Liver (tissue), 9 donors: ENCODE measurements around the gene METTL21A. TPM values are rescaled to one million over a fixed set of nuclear protein-coding genes. Genes with fewer than 3 reads are reported as not detected.

ENCODE experiments used
- DNase-seq: peaks from one replicate; pipeline ENCODE4 v3.0.0-alpha.2; 2017; ENCODE audit warnings: low spot score
- H3K27ac ChIP-seq, 2 donors: one replicate each; pipeline ENCODE4 v1.7.0; 2013; ENCODE audit warnings: inconsistent platforms in 2 of 2, low read length in 2 of 2, control low read depth in 1 of 2, low read depth in 1 of 2, mild to moderate bottlenecking in 1 of 2
- H3K27me3 ChIP-seq, 4 donors: one replicate each; pipeline versions ENCODE4 v1.6.1 to v1.7.0; 2013; ENCODE audit warnings: low read length in 3 of 4, inconsistent platforms in 1 of 4, mild to moderate bottlenecking in 1 of 4, moderate library complexity in 1 of 4; ENCODE audit not compliant: control insufficient read depth in 4 of 4, insufficient read depth in 4 of 4
- H3K36me3 ChIP-seq, 4 donors: one replicate each; pipeline versions ENCODE4 v1.6.1 to v1.7.0; 2013; ENCODE audit warnings: low read length in 3 of 4, mild to moderate bottlenecking in 3 of 4, low read depth in 1 of 4, moderate library complexity in 1 of 4; ENCODE audit not compliant: control insufficient read depth in 4 of 4, insufficient read depth in 3 of 4
- H3K4me1 ChIP-seq, 4 donors: one replicate each; pipeline versions ENCODE4 v1.6.1 to v1.7.0; 2013; ENCODE audit warnings: low read length in 3 of 4, mild to moderate bottlenecking in 3 of 4, moderate library complexity in 1 of 4; ENCODE audit not compliant: control insufficient read depth in 4 of 4, insufficient read depth in 4 of 4
- H3K4me3 ChIP-seq, 3 donors: one replicate each; pipeline versions ENCODE4 v1.6.1 to v1.7.0; 2013; ENCODE audit warnings: low read length in 3 of 3, control low read depth in 1 of 3, low read depth in 1 of 3, mild to moderate bottlenecking in 1 of 3
- H3K9ac ChIP-seq, 2 donors: one replicate each; pipeline ENCODE4 v1.7.0; 2013; ENCODE audit warnings: low read length in 2 of 2, mild to moderate bottlenecking in 2 of 2, moderate library complexity in 2 of 2, control low read depth in 1 of 2, low read depth in 1 of 2
- H3K9me3 ChIP-seq, 4 donors: one replicate each; pipeline versions ENCODE4 v1.6.1 to v1.7.0; 2013; ENCODE audit warnings: low read length in 3 of 4; ENCODE audit not compliant: control insufficient read depth in 4 of 4
- EGR1 ChIP-seq, 2 donors: IDR thresholded peaks; 2 replicates each; pipeline ENCODE4 v1.6.1; 2016 to 2018; ENCODE audit warnings: antibody characterized with exemption in 2 of 2, low read depth in 2 of 2
- FOXA2 ChIP-seq: IDR thresholded peaks from 2 replicates; pipeline ENCODE4 v1.6.1; 2016; ENCODE audit warnings: antibody characterized with exemption
- GABPA ChIP-seq, 2 donors: IDR thresholded peaks in 1 of 2; conservative IDR thresholded peaks in 1 of 2; 2 replicates each; pipeline ENCODE4 v1.6.1; 2016; ENCODE audit warnings: antibody characterized with exemption in 2 of 2, mild to moderate bottlenecking in 1 of 2, moderate library complexity in 1 of 2
- HNF4A ChIP-seq, 2 donors: conservative IDR thresholded peaks; 2 replicates each; pipeline ENCODE4 v1.6.1; 2016; ENCODE audit warnings: antibody characterized with exemption in 2 of 2, mild to moderate bottlenecking in 2 of 2
- HNF4G ChIP-seq: IDR thresholded peaks from 2 replicates; pipeline ENCODE4 v1.6.1; 2016; ENCODE audit warnings: antibody characterized with exemption
- JUND ChIP-seq, 2 donors: IDR thresholded peaks; 2 replicates each; pipeline ENCODE4 v1.6.1; 2016; ENCODE audit warnings: antibody characterized with exemption in 2 of 2
- NR2F2 ChIP-seq: IDR thresholded peaks from 2 replicates; pipeline ENCODE4 v1.6.1; 2016; ENCODE audit warnings: antibody characterized with exemption
- RAD21 ChIP-seq, 2 donors: IDR thresholded peaks; 2 replicates each; pipeline ENCODE4 v1.6.1; 2016; ENCODE audit warnings: antibody characterized with exemption in 2 of 2, mild to moderate bottlenecking in 2 of 2
- RXRA ChIP-seq, 2 donors: IDR thresholded peaks; 2 replicates each; pipeline ENCODE4 v1.6.1; 2017 to 2018; ENCODE audit warnings: antibody characterized with exemption in 2 of 2, mild to moderate bottlenecking in 1 of 2
- SP1 ChIP-seq: IDR thresholded peaks from 2 replicates; pipeline ENCODE4 v1.6.1; 2018; ENCODE audit warnings: antibody characterized with exemption, mild to moderate bottlenecking
- TAF1 ChIP-seq: conservative IDR thresholded peaks from 2 replicates; pipeline ENCODE4 v1.6.1; 2016; ENCODE audit warnings: antibody characterized with exemption, mild to moderate bottlenecking
- YY1 ChIP-seq: IDR thresholded peaks from 2 replicates; pipeline ENCODE4 v1.6.1; 2016; ENCODE audit warnings: antibody characterized with exemption, mild to moderate bottlenecking
- WGBS: extraction: QIAGEN DNeasy Blood & Tissue Kit; methylation state at CpG from one replicate; pipeline ENCODE4 v1.1.7; 2013; 5-methylcytosine and 5-hydroxymethylcytosine counted together
- polyA plus RNA-seq, 2 donors: library from polyadenylated mRNA; stranded (reverse) in 1 of 2; unstranded in 1 of 2; fragments of 200-250 nt in 1 of 2; fragments of >200 nt in 1 of 2; fragmentation: Nextera tagmentation in 1 of 2; extraction: Ambion mirVana in 1 of 2; gene quantifications; one replicate each; pipeline versions ENCODE4 v1.2.1 to v1.2.3, GENCODE V29; 2013 to 2015
- total RNA-seq, 2 donors: library from RNA; depleted of rRNA; stranded (reverse); fragments of >200 nt; gene quantifications; one replicate each; pipeline ENCODE4 v1.2.3, GENCODE V29; 2014
- TF ChIP-seq, protein P1 (sequence below): IDR thresholded peaks from 2 replicates; pipeline ENCODE4 v1.6.1; 2016; ENCODE audit warnings: antibody characterized with exemption
- TF ChIP-seq, protein P2 (sequence below): IDR thresholded peaks from 2 replicates; pipeline ENCODE4 v1.6.1; 2016; ENCODE audit warnings: antibody characterized with exemption
- donor health status: healthy.
- donor health status: healthy.
- donor health status: healthy.
- donor health status: healthy.
- donor health status: healthy.

Gene METTL21A
- total and polyA plus RNA-seq, 4 donors, result 10.0 to 27.4 (median 12.3) TPM

- TF ChIP-seq, protein P1, sequence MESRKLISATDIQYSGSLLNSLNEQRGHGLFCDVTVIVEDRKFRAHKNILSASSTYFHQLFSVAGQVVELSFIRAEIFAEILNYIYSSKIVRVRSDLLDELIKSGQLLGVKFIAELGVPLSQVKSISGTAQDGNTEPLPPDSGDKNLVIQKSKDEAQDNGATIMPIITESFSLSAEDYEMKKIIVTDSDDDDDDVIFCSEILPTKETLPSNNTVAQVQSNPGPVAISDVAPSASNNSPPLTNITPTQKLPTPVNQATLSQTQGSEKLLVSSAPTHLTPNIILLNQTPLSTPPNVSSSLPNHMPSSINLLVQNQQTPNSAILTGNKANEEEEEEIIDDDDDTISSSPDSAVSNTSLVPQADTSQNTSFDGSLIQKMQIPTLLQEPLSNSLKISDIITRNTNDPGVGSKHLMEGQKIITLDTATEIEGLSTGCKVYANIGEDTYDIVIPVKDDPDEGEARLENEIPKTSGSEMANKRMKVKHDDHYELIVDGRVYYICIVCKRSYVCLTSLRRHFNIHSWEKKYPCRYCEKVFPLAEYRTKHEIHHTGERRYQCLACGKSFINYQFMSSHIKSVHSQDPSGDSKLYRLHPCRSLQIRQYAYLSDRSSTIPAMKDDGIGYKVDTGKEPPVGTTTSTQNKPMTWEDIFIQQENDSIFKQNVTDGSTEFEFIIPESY, result no peak
- TF ChIP-seq, protein P2, sequence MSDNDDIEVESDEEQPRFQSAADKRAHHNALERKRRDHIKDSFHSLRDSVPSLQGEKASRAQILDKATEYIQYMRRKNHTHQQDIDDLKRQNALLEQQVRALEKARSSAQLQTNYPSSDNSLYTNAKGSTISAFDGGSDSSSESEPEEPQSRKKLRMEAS, result no peak
- TF ChIP-seq SP1, result no peak
These were observed 5.3 kb upstream of the METTL21A start (continued) for GRCh38 chr2:207630491-207630890.

- peaks cover 5 to 17% (median 7%) of the 10 kb centered on the region in 4 donors for H3K4me1 ChIP-seq
- no peaks in the 10 kb centered on the region for H3K9me3 ChIP-seq
- no peak for DNase-seq
- no peaks in the 10 kb centered on the region for H3K36me3 ChIP-seq
- H3K27me3 ChIP-seq, result no peaks in the 10 kb centered on the region
- H3K27ac ChIP-seq, result no peak overlapping the region
- no peak overlapping the region for H3K9ac ChIP-seq
- TF ChIP-seq JUND (IDR thresholded peaks at IDR 0.05) (no peak), RXRA (IDR thresholded peaks at IDR 0.05) (no peak), HNF4G (no peak), NR2F2 (no peak), EGR1 (IDR thresholded peaks at IDR 0.05; ENCODE audit: low read depth in 2 of 2) (no peak), FOXA2 (no peak), TAF1 (no peak), RAD21 (IDR thresholded peaks at IDR 0.05) (no peak)
- TF ChIP-seq, protein P1, result no peak
- TF ChIP-seq, protein P2, result no peak
- 86% methylated on average over 1 of the region's 1 CpG for WGBS
- H3K4me3 ChIP-seq, result no peak overlapping the region
These were observed 4.4 kb upstream of the METTL21A start for GRCh38 chr2:207629553-207629952.

DNA sequence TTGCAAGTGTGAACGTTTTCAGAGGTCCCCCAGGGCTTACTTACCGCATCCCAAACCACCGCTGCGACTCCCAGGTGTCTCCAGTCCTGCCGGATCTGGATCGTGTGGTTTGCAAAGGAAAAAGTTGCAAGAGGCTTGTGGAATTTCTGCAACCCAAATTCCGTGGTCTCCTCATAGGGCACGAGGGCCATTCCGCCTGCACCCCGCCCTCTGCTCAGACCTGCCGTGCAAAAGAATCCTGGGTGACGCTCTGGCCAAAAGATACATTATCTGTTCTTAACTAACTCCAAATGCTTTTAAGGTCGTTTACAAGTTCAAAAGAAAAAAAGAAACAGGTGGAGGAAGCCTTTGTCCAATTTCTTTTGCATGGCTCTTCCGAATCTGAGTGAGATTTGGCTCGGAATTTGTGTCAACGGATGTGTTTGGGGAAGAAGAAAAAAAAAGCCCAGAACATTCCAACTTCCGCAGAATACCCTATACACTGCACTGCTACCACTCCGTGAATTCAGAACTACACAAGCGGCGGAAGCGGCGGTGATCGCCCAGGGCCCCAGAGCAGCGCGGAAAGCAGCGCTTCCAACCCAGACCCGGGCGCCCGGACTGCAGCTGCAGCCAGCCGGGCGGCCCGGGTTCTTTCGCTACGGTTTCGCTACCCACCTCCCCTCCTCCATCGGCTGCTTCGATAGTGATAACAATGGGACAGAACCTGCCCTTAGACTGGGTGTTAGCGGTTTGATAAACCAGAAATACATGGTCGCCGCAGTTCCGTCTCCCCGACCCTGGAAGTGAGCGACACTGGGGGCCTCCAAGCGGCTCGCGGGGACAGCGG lies 795 bp downstream of the METTL21A start:
- Histone ChIP-seq H3K27ac (peak overlapping the region; percentile 94 to 98), H3K4me1 (peaks cover 0 to 14% (median 10%) of the 10 kb centered on the region in 4 donors), H3K36me3 (peaks cover 0 to 6% (median 4%) of the 10 kb centered on the region in 4 donors), H3K27me3 (no peaks in the 10 kb centered on the region), H3K9me3 (no peaks in the 10 kb centered on the region), H3K9ac (peak overlapping the region; percentile 81 to 96), H3K4me3 (peak overlapping the region; percentile 76 to 95 (median 88))
- WGBS, result under 1% methylated on average over 47 of the region's 47 CpGs
- TF ChIP-seq FOXA2 (no peak), TAF1 (peak; percentile 90), YY1 (peak; percentile 32), GABPA (IDR thresholded peaks at IDR 0.05 in 1 of 2, conservative IDR thresholded peaks at IDR 0.05 in 1 of 2) (peak; percentile 41 to 46), HNF4A (conservative IDR thresholded peaks at IDR 0.05) (no peak), RAD21 (IDR thresholded peaks at IDR 0.05) (peak in 1 of 2 donors; percentile 5)
- TF ChIP-seq, protein P2, result peak; percentile 36
- TF ChIP-seq, protein P1, result peak; percentile 28
- peak; percentile 68 for DNase-seq
